KG1 (cell line): Measurements from ENCODE around the gene KCNIP3.

ENCODE experiments used
- DNase-seq: peaks from one replicate; lab custom pipeline; 2025; lab: John Stamatoyannopoulos, UW

Gene KCNIP3

DNA sequence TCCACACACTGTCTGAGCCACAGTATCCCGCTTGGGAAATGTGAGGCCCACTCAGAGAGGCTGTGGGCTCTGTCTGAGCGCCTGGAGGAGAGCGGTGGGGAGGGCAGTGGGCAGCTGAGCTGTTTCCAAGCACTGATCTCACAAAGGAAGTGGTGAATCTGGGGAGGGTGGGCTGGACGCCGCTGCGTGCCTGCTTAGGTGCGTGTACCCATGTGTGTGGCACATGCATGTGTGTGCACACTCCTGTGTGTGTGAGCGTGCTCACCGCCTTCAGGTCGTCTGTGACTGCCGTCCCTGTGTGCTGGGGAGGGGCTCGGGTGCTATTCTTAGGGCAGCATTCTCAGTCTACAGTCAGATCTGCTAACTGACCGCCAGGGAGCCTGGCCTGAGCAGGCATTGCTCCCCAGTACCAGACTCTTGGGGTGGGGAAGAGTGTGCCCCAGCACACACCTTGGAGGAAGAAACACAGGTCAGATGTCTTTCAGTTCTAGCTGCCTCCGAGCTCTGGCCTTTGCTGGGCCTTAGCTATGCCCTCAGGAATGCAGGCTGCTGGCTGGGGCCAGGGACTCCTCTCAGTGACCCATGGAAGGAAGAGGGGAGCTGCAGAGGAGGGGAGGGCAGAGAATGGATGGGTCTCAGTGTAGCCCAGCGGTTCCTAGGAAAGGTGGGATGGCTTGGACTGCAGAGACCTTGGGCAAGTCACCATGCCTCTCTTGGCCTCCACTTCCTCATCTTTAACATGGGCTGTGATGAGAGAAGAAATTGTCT lies 31.4 kb downstream of the KCNIP3 start:
- no peak for DNase-seq

DNA sequence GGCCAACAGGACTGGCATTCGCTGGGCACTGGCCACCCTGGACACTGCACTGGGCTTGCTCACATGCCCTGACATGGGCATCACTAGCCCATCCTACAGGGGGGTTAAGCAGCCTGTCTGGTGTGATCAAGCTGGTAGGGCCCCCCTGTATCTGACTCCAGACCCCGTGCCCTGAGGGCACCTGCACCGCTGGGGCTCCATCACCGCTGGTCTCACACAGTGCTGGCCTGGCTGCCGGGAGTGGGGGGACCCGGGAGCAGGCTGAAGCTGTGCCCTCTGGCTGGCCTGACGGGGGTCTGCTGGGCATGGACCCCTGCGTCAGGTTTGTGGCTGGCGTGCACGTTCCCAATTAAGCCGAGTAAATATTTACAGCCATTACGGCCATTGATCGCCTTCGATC lies 32.3 kb downstream of the KCNIP3 start:
- no peak for DNase-seq

DNA sequence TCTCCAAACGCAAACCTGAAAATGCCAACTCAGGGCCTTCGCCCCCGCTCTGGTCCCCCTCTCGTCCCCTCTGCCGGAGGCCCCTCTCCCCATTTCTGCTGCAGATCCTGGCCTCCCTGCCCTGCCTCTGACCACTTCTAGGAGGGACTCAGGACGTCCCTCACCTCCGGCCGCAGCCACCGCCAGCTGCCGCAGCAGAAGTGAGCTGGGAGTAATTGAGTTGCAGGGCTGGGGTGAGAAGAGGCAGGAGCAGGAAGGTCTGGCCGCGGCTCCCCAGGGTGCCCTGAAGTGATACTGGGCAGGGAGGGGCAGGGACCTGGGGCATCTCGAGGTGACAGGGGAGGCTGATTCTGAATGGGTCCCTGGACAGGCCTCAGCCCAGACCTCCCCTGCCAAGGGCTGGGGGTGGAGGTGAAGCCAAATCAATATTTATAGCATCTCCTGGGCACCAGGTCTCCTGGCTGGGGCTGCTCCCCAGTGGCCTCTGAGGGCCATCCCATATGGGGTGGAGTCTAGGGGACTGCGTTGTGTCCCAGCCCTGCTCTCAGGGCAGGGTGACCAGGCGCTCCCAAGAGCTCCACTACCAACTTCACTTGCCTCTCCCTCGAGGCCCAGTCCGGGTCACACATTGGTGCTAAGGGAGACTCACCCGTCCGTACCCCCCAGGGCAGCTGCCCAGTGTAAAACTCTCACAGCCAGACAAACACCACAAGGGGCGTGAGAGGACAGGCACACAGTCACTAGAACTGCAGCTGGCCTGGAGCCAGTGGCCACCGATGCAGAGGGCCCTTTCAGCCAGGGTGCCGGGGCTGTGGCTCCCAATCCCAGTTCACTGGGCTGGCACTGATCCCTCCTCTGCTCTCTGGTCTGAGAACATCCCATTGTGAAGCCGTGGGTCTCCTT lies 33.0 kb downstream of the KCNIP3 start:
- no peak for DNase-seq

DNA sequence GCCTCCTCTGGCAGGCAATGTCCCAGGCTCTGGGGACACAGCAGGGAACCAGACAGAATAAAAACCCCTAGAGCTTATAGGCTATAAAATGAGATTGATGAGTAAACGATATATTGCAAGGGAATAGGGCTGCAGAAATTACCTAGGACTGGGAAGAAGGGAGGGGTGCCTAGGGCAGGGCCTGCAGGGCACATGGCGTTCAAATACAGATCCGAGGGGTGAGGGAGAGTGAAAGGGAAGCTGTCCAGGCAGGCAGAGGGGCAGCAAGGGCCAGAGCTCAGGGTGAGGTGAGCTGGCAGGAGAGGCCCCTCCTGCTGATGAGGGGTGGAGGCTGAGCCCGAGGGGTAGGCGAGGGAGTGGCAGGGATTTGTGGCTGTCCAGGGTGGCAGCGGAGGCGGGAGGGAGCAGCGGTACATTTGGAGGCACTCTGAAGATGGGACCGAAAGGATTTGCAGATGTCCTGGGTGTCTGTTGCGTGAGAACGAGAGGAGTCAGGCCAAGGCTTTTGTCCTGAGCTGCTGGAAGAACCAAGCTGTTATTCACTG lies 33.7 kb downstream of the KCNIP3 start:
- no peak for DNase-seq

DNA sequence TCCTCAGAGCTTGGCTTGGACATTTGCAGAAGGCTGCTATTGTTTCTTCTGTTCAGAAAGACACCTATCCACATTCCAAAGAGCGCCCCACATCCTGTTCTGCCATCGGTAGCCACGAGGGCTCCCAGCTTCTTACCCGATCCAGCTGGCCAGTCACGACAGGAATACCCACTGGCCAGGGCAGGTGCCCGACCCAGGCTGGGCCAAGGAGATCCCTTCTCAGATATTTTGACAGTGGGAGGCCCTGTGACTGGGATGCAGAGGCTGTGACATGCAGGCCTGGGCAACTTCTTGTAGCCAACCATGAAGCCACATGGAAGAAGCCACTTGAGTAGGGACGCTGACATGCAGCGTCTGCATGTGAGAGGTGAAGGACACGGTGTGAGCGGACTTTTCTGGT lies 34.5 kb downstream of the KCNIP3 start:
- no peak for DNase-seq

DNA sequence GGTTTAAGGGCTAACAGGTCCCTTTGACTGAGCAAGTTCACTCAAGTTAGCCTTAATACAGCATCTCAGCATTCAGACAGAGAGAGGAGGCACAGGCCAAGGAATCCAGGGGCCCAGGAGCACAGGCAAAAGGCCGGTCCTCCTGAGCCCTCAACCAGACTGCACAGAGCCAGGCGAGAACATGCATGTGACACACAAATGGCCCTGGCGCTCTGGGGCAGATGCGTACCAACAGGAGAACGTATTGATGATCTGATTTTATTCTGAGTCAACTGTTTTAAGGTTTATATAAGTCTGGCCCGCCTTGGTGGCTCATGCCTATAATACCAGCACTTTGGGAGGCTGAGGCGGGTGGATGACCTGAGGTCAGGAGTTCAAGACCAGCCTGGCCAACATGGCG lies 34.9 kb downstream of the KCNIP3 start:
- DNase-seq = no peak

DNA sequence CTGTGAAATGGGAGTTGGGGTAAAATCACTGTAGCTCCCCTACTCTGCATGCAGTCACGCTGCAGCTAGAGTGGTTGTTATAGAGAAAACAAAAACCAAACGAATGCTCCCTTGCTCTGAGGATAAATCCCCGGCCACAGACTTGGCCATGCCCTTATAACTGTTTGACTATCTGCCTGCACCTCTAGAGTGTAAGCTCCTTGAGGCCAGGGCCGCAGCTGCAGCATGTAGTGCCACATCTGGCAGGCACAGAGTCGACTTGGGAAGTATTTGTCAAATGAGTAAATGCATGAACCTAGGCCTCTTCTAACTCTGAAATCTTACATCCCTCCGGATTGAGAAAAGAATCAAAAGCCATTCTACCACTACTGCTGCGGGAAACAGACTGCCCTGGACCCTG lies 35.9 kb downstream of the KCNIP3 start:
- no peak for DNase-seq

DNA sequence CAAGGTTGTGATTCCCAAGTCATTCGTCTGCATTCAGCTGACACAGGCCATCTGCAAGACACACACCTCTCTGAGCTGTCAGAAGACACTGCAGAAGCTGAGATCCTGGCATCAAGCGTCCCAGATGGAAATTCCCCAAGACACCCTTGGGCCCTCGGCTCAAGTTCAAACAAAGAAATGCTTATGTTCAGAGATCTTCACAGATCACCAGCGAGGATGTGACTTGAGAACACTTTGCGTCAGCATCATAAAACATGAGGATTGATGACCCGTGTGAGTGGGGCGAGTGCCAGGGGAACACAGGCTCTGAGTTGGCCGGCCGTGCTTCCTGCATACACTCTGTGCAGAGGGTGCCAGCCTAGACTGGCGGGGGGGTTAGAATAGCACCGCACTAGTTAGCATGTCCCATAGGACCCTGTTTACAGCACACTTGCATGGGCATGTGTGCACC lies 36.8 kb downstream of the KCNIP3 start:
- DNase-seq = no peak

DNA sequence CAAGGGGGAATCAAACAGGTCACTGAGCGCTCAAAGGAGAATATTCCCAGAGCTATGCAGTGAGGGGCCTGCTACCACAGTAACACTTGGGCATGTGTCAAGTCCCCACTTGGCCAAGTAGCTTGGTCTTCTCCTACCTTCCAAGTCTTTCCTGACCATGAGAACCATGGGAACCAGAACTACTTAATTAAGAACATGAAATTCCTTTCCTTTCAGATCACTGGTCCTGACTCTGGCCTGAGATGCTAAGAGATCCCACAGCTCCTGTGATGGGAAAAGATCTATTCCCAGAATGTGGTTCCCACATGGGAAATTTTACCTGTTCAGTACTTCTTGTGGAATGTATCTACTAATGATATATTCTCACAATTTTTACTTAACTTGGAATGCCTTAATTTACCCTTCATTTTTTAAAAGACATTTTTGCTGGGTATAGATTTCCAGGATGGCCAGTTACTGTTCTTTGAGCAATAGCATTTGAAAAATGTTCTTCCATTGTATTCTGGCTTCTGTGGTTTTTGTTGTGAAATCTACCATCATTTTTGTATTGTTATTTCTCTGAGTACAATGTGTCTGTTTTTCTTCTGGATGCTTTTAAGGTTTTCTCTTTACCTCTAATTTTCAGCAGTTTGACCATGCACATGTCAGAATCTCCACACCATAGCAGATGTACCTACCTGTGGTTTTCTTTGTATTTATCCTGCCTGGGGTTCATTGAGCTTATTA lies 37.9 kb downstream of the KCNIP3 start:
- DNase-seq = no peak

DNA sequence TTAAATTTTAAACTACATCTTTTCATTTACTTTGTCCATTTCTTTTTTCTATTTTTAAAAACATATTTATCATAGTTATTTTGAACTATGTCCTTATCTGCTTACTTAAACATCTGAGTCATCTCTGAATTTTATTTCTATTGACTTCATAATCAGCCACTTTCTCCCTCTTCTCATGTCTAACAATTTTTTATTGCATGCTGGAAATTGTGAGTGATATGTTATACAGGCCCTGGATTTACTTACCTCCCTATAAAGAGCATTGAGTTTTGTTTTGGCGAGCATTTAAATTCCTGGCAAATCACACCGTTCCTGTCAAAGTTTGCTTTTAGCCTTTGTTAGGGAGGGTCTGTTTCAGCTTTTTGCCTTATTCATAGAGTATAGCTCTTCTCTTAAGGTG lies 39.3 kb downstream of the KCNIP3 start:
- DNase-seq = no peak

DNA sequence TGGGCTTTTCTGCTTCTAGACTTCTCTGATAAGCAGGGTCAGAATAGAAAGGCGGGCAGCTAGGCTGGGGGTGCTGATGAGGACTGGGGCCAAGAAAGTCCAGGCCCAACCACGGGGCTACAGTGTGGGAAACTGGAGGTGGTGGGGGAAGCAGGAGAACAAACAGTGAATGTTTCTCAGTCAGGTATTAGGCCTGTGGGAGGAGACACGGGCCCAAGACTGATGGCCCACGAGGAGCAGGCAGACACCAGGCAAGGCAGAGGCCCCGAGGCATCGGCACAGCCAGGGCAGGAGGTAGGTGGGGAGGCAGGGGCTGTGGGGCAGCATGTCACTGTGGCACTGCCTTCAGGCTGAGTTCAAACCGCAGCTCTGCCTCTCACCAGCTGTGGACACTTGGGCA lies 40.7 kb downstream of the KCNIP3 start:
- DNase-seq = no peak

DNA sequence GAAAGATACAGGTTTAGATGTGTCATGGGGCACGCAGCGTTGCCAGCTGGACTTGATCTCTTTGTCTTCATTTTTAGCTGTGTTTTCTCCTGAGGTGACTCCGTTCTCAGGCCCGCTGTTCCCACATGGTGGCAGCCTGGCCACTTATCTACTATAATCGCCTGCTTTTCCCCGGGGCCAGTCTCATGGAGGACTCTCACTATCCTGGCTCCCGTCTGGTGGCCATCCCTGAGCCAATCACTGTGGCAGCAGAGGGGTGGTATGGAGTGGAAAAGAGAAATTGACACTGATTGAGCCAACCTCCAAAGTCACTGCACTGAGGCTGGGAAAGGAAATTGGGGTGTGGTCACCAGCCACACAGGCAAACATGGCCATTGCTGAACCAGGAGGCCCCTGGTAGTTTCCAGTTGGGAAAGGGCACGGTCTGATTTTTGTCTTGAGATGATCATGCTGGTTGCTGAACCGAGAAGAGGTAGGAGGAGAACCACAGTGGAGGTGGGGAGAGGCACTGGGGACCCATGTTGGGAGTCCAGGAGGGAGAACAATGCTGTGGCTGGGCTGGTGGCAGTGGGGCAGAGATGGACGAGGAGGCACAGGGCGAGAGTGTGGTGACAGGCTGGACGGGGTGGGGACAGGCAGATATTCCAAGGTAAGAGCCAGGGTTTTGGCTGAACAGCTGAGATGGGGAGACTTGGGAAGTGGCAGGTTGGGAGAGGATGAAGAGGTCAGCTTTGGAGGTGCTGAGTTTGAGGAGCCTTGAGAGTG lies 45.6 kb downstream of the KCNIP3 start:
- DNase-seq = no peak

DNA sequence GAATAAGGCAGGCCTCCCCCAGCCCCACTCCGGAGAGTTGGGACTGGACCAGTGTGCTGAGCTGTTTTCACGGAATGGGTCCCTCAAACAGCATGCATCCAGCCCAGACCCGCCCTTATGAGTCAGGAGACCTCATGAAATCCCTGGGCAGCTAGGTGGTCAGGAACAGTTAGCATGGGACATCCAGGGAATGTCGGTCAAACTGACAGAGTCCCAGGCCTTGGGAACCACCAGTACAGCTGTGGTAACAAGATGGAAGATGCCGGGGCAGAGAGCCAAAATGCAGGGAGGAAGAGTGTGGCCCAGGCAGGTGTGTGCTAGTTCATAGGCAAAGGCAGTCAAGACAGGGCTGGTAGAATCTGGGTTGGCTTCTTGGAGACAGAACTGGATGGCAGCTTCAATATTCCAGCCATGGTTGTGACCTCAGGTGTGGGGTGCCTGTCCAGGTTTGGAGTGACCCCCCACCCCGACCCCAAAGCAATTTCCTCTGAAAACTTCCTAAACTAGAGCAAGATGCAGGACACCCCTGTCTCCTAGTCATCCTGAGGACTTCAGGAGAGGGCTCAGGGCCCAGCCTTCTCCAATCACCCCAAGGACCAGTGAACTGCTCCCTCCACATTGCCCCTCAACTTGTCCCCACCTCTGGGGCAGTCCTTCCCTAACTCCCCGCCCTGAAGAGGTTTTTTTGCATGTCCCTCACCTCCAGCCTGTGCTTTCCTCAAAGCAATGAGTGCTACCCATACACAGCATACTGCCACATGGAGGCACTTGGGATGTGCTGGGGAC lies 46.5 kb downstream of the KCNIP3 start:
- no peak for DNase-seq

DNA sequence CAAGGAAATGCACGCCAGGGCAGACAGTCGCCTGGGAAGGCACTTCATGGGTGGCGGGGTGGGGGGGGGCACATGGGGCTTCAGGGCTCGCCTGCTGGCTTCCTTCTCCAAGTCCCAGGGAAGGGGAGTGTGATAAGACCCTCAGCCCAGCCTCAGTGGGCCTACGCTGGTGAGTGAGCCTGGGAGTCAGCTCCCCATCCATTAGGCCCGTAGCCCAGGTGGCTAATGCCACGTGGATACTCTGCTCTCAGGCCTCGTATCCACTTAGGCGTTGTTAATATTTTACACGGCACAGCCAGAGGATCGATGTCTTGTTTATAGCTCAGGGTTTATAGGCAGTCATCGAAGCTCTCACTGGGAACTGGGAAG lies 47.1 kb downstream of the KCNIP3 start:
- no peak for DNase-seq

DNA sequence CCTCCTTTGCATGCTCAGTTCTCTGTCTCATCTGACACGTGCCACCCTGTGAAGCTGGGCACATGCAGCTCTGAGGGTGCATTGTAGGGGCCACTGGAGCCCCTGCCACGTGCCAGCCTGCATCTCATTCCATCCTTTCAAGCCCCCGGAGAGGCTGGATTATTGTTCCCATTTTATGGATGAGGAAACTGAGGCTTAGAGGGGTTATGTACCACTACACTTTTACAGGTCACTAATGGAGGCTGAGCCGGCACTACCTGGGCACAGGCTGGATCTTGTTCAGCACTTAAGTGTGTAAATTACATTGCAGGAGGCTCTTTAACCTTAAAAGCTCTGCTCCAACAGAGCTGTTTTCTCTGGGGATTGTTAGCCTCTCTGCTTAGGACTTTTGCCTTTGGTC lies 47.5 kb downstream of the KCNIP3 start:
- DNase-seq = no peak

DNA sequence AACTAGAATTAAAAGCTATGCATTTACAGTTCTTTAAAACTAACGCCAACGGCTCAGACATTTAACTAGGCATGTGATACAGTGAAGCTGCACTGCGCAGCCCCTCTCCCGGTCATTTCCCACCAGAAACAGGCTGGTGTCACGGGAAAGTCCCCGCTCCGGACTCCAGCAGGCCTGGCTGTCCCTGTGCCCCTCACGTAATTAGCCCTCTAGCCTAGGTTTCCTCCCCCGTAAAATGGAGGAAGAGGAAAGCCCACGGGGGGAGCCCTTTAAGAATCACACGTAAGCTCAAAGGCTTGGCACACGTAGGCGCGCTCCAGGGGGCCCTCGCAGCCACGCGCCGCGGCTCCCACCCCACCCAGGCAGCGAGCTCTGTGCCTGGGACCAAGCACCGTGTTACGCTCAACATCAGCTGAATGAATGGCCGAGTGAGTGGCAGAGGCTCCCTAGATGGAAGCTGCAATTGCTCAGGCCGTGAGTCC lies 48.0 kb downstream of the KCNIP3 start:
- no peak for DNase-seq

DNA sequence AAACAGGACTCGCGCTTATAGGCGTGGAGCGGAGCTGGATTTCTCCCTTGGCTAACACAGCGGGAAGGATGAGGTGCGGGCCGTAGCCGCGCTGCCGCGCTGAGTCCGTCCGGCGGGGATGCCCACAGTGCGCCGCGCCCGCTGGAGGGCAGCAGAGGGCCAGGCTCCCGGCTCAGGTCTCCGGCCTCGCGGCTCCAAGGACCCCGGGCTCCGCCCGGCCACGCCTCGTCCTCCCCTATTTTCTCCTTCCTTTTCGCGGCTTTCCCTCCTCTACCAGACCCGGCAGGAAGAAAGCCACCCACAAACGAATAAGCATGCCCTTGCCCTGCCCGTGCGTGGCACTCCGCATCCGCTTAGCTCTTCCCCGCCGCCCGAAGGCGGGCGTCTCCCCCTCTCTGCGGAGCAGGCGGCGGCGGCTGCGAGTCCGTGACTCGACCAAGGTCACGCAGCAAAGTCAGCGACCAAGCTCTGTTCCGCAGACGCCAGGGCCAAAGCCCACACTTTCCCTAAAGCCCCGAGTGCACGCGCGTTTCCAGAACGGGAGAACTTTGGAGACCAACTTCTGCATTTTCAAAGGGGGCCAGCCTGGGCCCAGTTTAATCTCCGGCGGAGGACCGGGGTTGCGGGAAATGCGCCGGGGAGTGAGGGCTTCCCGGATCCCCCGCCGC lies 48.5 kb downstream of the KCNIP3 start:
- DNase-seq = peak; percentile 39

DNA sequence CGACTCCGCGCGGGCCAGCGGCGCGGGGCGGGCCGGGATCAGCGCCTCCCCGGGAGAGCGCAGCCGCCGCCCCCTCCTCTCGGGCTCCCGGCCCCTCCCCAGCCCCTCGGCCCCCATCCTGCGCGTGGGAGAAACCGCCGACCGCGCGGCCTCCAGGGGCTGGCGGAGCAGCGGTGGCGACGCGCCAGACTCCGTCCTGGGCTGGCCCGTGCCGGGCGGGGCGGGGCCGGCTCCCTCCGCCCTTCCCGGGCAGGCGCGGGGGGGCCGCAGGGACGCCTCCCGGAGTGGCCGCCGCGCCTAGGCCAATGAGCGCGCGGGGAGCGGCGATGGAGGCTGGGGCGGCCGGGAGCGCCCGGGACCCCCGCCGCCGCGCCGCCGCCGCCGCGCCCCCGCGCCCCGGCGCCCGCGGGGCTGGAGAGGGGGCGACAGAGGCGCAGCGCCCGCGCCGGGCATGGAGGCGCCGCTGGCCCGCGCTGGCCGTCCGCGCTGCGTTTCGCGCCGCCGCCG lies 49.1 kb downstream of the KCNIP3 start:
- DNase-seq = no peak

DNA sequence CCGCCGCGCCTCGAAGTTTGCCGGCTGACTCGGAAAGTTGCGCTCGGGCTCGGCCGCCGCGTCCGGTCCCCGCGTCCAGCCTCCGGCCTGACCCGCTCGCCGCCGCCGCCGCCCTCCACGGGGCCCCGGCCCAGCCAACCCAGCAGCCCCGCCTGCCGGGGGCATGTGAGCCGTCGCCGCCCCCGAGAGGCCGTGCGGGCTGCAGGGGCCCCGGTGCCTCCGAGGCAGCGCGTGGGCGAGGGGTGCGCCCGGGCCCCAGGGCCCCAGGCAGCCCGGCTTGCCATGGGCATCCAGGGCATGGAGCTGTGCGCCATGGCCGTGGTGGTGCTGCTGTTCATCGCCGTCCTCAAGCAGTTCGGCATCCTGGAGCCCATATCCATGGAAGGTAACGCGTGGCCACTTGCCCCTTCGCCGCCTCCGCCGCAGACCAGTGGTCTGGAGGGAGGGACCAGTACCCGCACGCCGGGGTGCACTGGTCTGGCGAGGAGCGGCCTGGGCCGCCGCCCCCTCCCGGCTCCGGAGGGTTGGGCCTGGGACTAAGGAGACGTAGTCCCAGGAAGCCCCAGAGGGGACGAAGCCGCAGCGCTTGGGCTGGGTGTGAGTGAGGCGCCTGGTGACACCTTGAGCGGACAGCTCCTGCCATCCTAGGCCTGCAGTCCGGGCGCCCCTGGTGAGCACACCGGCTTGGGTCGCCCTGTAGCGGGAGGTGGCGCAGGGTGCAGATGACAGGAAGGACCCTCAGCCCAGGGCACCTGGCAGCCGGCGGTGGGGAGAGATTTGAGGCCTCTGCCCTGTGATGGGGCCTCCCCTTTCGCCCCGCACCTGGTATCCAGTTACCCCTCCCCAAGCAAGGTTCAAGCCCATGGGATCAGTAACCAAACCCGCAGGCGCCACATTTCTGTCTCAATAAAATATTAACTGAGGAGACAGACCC lies 49.9 kb downstream of the KCNIP3 start:
- no peak for DNase-seq
